ENCODE measurements around the gene BEST3. TPM values are rescaled to one million over a fixed set of nuclear protein-coding genes. Genes with fewer than 3 reads are reported as not detected.

Gene BEST3
- polyA plus RNA-seq, 5 donors = 0.22 to 2.8 (median 0.50) TPM

Other genes starting within 250 kb of the BEST3 start
- gene FRS2, start 228.9 kb downstream of the BEST3 start, polyA plus RNA-seq (ENCODE audit: insufficient read depth in 1 of 5, insufficient read length in 5 of 5, low replicate concordance in 1 of 5) = 10 to 100 TPM; 32.5 to 60.8 (median 44.6) TPM
- 100 to 1,000 TPM; 215 to 263 (median 237) TPM for gene CCT2, start 113.8 kb downstream of the BEST3 start, polyA plus RNA-seq (ENCODE audit: insufficient read depth in 1 of 5, insufficient read length in 5 of 5, low replicate concordance in 1 of 5)
- not detected for gene LRRC10, start 88.4 kb downstream of the BEST3 start, polyA plus RNA-seq (ENCODE audit: insufficient read depth in 1 of 5, insufficient read length in 5 of 5, low replicate concordance in 1 of 5)
- 10 to 100 TPM; 25.6 to 50.6 (median 44.9) TPM for gene RAB3IP, start 39.6 kb upstream of the BEST3 start, polyA plus RNA-seq (ENCODE audit: insufficient read depth in 1 of 5, insufficient read length in 5 of 5, low replicate concordance in 1 of 5)
- gene MYRFL, start 125.9 kb upstream of the BEST3 start, polyA plus RNA-seq (ENCODE audit: insufficient read depth in 1 of 5, insufficient read length in 5 of 5, low replicate concordance in 1 of 5) = 1 to 10 TPM in 3 of 5 donors, under 1 TPM in 2; 0.54 to 3.2 (median 1.1) TPM

Data from right lung (tissue), 5 donors.